HG03196 (cell line): ENCODE results near the gene THRB.

Experiments
- ATAC-seq: cut with Tn5 transposase; IDR thresholded peaks from one replicate; pipeline ENCODE4 v1.9.1; 2021; ENCODE audit not compliant: unreplicated experiment

Gene THRB

GRCh38 chr3:24490151-24490550, 4.5 kb downstream of the THRB start:
- no peak for ATAC-seq

GRCh38 chr3:24487325-24488262, 7.1 kb downstream of the THRB start:
- ATAC-seq = no peak

- no peak for ATAC-seq
Observed at GRCh38 chr3:24485511-24485910, 9.1 kb downstream of the THRB start.

- ATAC-seq = no peak
Observed at GRCh38 chr3:24483873-24484272, 10.8 kb downstream of the THRB start.

GRCh38 chr3:24482096-24482705, 12.4 kb downstream of the THRB start:
- ATAC-seq = no peak

- ATAC-seq = no peak
Observed at GRCh38 chr3:24481193-24481592, 13.5 kb downstream of the THRB start.

GRCh38 chr3:24480497-24480896, 14.2 kb downstream of the THRB start:
- no peak for ATAC-seq

- ATAC-seq = no peak
Observed at GRCh38 chr3:24479816-24480215, 14.8 kb downstream of the THRB start.

GRCh38 chr3:24476871-24477656, 17.6 kb downstream of the THRB start:
- no peak for ATAC-seq

GRCh38 chr3:24475925-24476324, 18.7 kb downstream of the THRB start:
- ATAC-seq = no peak

- ATAC-seq = no peak
Observed at GRCh38 chr3:24474862-24475261, 19.8 kb downstream of the THRB start.

GRCh38 chr3:24472358-24472757, 22.3 kb downstream of the THRB start:
- ATAC-seq = no peak

GRCh38 chr3:24471486-24471885, 23.2 kb downstream of the THRB start:
- ATAC-seq = no peak

- no peak for ATAC-seq
Observed at GRCh38 chr3:24470277-24470676, 24.4 kb downstream of the THRB start.

GRCh38 chr3:24464389-24464788, 30.3 kb downstream of the THRB start:
- ATAC-seq = no peak

- no peak for ATAC-seq
Observed at GRCh38 chr3:24462737-24463136, 31.9 kb downstream of the THRB start.

- ATAC-seq = no peak
Observed at GRCh38 chr3:24460974-24461373, 33.7 kb downstream of the THRB start.

- no peak for ATAC-seq
Observed at GRCh38 chr3:24457719-24458118, 36.9 kb downstream of the THRB start.

GRCh38 chr3:24454856-24455255, 39.8 kb downstream of the THRB start:
- ATAC-seq = no peak

GRCh38 chr3:24454393-24454792, 40.3 kb downstream of the THRB start:
- ATAC-seq = no peak

- ATAC-seq = no peak
Observed at GRCh38 chr3:24451461-24452099, 43.1 kb downstream of the THRB start.
